Thoracic aorta (tissue), 2 donors: ENCODE results near the gene AEBP1. TPM values are rescaled to one million over a fixed set of nuclear protein-coding genes. Genes with fewer than 3 reads are reported as not detected.

Experiments used
- ATAC-seq: fragments of 150-250 bp; one replicate; pipeline ENCODE4 v1.8.0; 2017; ENCODE audit warnings: low read depth; ENCODE audit not compliant: insufficient number of reproducible peaks, low FRiP score
- DNase-seq: peaks from one replicate; pipeline ENCODE4 v3.0.0-alpha.2; 2020; ENCODE audit warnings: low spot score
- H3K27ac ChIP-seq, 2 donors: fragments of 200-600 bp; sonication (generic); 1 replicate in 1 of 2; 2 replicates in 1 of 2; pipeline ENCODE4 v1.5.1; 2016; ENCODE audit warnings: mild to moderate bottlenecking in 2 of 2, moderate library complexity in 2 of 2
- H3K27me3 ChIP-seq: fragments of 200-600 bp; sonication (generic); replicated peaks from 2 replicates; pipeline ENCODE4 v1.6.0; 2016; ENCODE audit warnings: mild to moderate bottlenecking; ENCODE audit not compliant: insufficient read depth
- H3K36me3 ChIP-seq: fragments of 200-600 bp; sonication (generic); one replicate; pipeline ENCODE4 v1.5.1; 2016
- H3K4me1 ChIP-seq, 2 donors: fragments of 200-600 bp; sonication (generic); 1 replicate in 1 of 2; 2 replicates in 1 of 2; pipeline versions ENCODE4 v1.5.1 to v1.6.0; 2016; ENCODE audit warnings: low read depth in 2 of 2, mild to moderate bottlenecking in 1 of 2; ENCODE audit not compliant: control insufficient read depth in 1 of 2
- H3K4me3 ChIP-seq: fragments of 200-600 bp; sonication (generic); 2 replicates; pipeline ENCODE4 v1.5.1; 2016; ENCODE audit warnings: mild to moderate bottlenecking
- H3K9me3 ChIP-seq: fragments of 200-600 bp; sonication (generic); 2 replicates; pipeline ENCODE4 v1.5.1; 2016
- total RNA-seq, 2 donors: library from RNA; depleted of rRNA; stranded (reverse); fragments of >200 nt; gene quantifications; one replicate each; pipeline versions ENCODE4 v1.1.0 to v1.2.3, GENCODE V29; 2016
- TF ChIP-seq, protein P1 (sequence below): fragments of 200-600 bp; sonication (generic); IDR thresholded peaks from one replicate; pipeline ENCODE4 v1.5.1; 2019; ENCODE audit warnings: antibody characterized with exemption

AEBP1 gene
- total RNA-seq, 2 donors from 2014 or later, result 1,006 to 1,415 TPM

DNA sequence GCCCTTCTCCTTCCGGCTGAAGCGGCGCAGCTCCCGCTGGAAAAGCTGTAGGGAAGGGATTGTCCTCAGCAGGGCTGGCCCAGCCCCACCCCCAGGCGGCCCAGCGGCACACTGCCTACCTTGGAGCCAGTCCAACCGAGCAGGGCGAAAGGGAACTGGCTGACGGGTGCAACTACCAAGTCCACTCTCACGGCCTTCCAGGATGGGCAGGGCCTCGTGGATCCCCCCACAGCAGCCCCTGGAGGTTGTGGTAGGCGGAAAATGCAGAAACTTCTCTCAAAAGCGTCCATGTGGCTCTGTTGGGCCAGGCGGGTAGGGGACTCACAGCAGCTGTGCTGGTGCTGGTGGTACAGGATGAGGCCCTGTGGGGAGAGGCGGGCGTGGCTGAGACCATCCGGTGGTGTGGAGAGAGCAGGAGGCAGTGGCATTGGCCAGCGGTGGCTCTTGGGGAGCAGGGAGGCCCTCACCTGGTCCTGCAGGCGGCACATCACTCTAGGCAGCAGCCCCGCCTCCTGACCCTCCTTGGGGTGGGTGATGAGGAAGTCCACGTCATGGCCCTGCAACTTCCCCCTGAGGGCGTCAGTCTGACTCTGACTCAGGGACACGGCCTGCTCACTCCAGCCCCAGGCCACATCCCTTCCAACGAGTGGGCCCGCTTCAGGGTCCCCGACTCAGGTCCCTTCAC lies 30.3 kb upstream of the AEBP1 start:
- TF ChIP-seq, protein P1, sequence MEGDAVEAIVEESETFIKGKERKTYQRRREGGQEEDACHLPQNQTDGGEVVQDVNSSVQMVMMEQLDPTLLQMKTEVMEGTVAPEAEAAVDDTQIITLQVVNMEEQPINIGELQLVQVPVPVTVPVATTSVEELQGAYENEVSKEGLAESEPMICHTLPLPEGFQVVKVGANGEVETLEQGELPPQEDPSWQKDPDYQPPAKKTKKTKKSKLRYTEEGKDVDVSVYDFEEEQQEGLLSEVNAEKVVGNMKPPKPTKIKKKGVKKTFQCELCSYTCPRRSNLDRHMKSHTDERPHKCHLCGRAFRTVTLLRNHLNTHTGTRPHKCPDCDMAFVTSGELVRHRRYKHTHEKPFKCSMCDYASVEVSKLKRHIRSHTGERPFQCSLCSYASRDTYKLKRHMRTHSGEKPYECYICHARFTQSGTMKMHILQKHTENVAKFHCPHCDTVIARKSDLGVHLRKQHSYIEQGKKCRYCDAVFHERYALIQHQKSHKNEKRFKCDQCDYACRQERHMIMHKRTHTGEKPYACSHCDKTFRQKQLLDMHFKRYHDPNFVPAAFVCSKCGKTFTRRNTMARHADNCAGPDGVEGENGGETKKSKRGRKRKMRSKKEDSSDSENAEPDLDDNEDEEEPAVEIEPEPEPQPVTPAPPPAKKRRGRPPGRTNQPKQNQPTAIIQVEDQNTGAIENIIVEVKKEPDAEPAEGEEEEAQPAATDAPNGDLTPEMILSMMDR, result no peak
- DNase-seq, result peak; percentile 45
- no peak for ATAC-seq
- Histone ChIP-seq H3K36me3 (peaks cover 17% of the 10 kb centered on the region), H3K4me1 (peaks cover 22 to 25% of the 10 kb centered on the region in 2 donors), H3K27me3 (no peaks in the 10 kb centered on the region), H3K27ac (peak overlapping the region; percentile 70 to 72), H3K9me3 (no peaks in the 10 kb centered on the region), H3K4me3 (peak overlapping the region; percentile 35)

DNA sequence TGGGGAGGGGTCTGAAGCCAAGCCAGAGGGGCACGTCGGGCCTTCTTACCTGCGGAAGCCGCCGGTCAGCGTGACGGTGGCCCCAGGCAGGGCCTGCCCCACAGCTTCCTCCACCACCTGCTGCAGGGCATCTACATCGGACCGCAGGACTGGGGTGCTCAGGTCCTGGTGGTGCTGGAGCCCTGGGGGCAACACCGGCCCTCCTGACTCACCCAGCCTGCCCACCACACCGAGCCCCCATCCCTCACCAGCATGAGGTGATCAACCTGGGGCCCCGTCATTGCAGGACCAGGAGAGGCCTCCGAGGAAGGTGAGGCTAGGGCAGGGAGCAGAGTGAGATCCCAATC lies 29.8 kb upstream of the AEBP1 start:
- H3K9me3 ChIP-seq, result no peaks in the 10 kb centered on the region
- H3K27ac ChIP-seq, result peak overlapping the region; percentile 70 to 72
- H3K36me3 ChIP-seq, result peaks cover 22% of the 10 kb centered on the region
- DNase-seq (no peak), ATAC-seq (no peak)
- H3K27me3 ChIP-seq, result no peaks in the 10 kb centered on the region
- no peak overlapping the region for H3K4me3 ChIP-seq
- TF ChIP-seq, protein P1, result no peak
- H3K4me1 ChIP-seq, result peaks cover 22 to 25% of the 10 kb centered on the region in 2 donors

DNA sequence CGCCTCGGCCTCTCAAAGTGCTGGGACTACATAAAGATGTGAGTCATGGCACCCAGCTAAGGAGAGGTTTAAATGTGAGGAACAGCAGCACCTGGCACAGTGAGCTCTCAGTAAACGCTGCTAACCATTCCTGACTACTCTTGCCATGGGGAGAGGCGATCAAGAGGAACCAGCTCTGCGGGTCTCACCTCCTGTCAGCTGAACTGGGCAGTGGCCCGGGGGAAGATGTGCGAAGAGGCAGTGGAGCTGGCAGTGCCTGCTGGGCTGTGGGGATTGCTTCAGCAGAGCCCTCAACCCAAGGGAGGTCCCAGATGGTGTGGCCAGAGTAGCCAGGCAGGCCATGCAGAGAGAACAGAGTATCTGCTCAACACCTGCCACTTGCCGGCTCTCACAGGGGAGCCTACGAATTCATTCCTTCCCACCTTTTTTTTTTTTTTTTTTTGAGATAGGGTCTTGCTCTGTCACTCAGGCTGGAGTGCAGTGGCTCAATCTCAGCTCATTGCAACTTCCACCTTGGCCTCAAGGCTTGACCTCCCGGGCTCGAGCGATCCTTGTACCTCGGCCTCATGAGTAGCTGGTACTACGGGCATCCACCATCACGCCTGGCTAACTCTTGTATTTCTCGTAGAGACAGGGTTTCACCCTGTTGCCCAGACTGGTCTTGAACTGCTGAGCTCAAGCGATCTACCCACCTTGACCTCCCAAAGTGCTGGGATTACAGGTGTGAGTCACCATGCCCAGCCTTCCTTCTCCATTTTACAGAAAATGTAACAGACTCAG lies 28.7 kb upstream of the AEBP1 start:
- H3K4me3 ChIP-seq, result no peak overlapping the region
- no peak for ATAC-seq
- no peak overlapping the region for H3K27ac ChIP-seq
- TF ChIP-seq, protein P1, result no peak
- no peaks in the 10 kb centered on the region for H3K27me3 ChIP-seq
- peaks cover 32% of the 10 kb centered on the region for H3K36me3 ChIP-seq
- H3K9me3 ChIP-seq, result no peaks in the 10 kb centered on the region
- DNase-seq, result no peak
- peaks cover 22 to 25% of the 10 kb centered on the region in 2 donors for H3K4me1 ChIP-seq

DNA sequence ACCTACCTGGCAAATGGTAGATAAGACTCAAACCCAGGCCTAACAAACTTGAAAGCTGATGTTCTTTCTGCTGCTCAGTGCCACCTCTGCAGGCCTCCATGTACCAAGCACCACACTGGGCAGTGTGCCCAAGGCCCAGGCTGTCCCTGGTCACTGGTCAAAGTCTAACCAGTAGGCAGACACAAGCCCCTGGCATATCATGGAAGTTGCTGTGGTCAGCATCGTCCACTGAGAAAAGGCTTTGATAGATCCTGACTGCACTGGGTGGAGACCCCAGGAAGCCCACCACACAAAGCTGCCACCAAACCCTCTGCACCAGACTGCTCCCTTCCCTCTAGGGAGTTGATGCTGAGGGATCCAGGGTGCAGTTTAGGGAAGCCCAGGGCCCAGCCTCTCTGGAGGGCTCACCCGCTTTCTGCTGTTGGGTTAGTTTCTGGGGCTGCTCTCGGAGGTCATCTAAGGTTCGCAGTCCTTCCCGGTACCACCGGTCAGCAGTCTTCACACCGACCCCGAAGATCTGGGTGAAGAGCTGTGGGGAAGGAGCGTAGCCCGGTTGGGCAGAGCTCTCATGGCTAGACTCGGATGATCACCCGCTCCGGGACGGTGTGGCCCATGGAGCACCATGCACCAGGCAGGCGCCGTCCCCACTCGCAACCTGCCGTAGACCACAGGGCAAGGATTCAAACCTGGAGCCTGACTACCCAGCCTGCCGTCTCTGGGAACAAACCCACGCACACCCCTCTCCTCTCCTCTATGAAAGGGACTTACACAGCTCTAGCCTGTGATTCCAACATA lies 27.8 kb upstream of the AEBP1 start:
- Histone ChIP-seq H3K4me3 (no peak overlapping the region), H3K36me3 (peaks cover 32% of the 10 kb centered on the region), H3K27ac (no peak overlapping the region), H3K4me1 (peaks cover 26 to 32% of the 10 kb centered on the region in 2 donors), H3K9me3 (no peaks in the 10 kb centered on the region), H3K27me3 (no peaks in the 10 kb centered on the region)
- no peak for DNase-seq
- TF ChIP-seq, protein P1, result no peak
- no peak for ATAC-seq

DNA sequence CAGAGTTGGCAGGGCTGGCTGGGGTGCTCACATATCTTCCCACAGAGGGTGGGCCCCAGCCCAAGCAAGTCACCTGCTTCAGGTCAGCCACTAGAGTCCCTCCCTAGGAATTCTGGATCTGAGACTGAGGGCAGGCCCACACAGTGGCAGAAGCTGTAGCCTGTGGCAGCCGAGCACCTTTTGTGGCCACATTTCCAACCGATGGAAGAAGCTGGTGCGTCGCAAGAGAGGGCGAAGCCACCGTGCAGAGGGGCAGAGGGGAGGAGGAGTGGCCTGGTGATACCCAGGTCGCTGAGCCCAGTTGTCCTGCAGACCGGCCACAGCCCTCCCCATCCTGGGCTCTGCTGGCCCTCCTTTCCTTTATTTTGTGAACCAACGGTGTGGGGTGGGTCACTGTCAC lies 27.1 kb upstream of the AEBP1 start:
- H3K36me3 ChIP-seq, result peaks cover 32% of the 10 kb centered on the region
- H3K9me3 ChIP-seq, result no peaks in the 10 kb centered on the region
- TF ChIP-seq, protein P1, result no peak
- ATAC-seq, result no peak
- H3K27ac ChIP-seq, result no peak overlapping the region
- peaks cover 23 to 31% of the 10 kb centered on the region in 2 donors for H3K4me1 ChIP-seq
- DNase-seq, result no peak
- no peak overlapping the region for H3K4me3 ChIP-seq
- no peaks in the 10 kb centered on the region for H3K27me3 ChIP-seq
